SK-N-SH (cell line): ENCODE measurements around the gene AEBP2. TPM values are rescaled to one million over a fixed set of nuclear protein-coding genes. Genes with fewer than 3 reads are reported as not detected.

ENCODE experiments used
- CTCF ChIA-PET: fragments of 300-600, 350-600 bp; formaldehyde crosslinking; extraction: SDS; loops from one replicate; lab custom pipeline; 2021; lab: Yijun Ruan, JAX
- POLR2A ChIA-PET: fragments of 350-600 bp; sonication (Branson Sonifier 250); formaldehyde crosslinking; extraction: SDS; loops from one replicate; lab custom pipeline; 2020; ENCODE audit warnings: antibody characterized with exemption, inconsistent platforms; lab: Yijun Ruan, JAX
- DNase-seq: peaks from one replicate; pipeline ENCODE4 v3.0.0; 2012
- H2AFZ ChIP-seq: fragments of 200-600 bp; sonication (generic); 2 replicates; pipeline ENCODE4 v1.8.1; 2016; ENCODE audit warnings: antibody characterized with exemption, mild to moderate bottlenecking, low read depth
- H3F3A ChIP-seq: fragments of 200-600 bp; sonication (generic); replicated peaks from 2 replicates; pipeline ENCODE3; 2016; ENCODE audit warnings: antibody characterized with exemption, mild to moderate bottlenecking; ENCODE audit not compliant: insufficient read depth
- H3K27ac ChIP-seq, 2 experiments: fragments of 200-500 bp in 1 of 2; fragments of 200-600 bp in 1 of 2; sonication (Bioruptor generic) in 1 of 2; sonication (generic), shearing (Covaris generic) in 1 of 2; 2 replicates each; pipeline versions ENCODE4 v1.5.1 to v1.6.1; 2014 to 2016; ENCODE audit warnings: low read depth in 2 of 2, inconsistent platforms in 1 of 2, low read length in 1 of 2, mild to moderate bottlenecking in 1 of 2, mixed read lengths in 1 of 2
- H3K27me3 ChIP-seq: fragments of 200-600 bp; sonication (generic), shearing (Covaris generic); 2 replicates; pipeline ENCODE4 v1.6.1; 2016; ENCODE audit warnings: mixed run types; ENCODE audit not compliant: insufficient read depth
- H3K36me3 ChIP-seq, 2 experiments: fragments of 200-500 bp in 1 of 2; fragments of 200-600 bp in 1 of 2; sonication (Bioruptor generic) in 1 of 2; sonication (generic) in 1 of 2; replicated peaks in 1 of 2; 2 replicates each; pipeline versions ENCODE3 to v1.5.1; 2014 to 2016; ENCODE audit warnings: low read length in 1 of 2, mild to moderate bottlenecking in 1 of 2; ENCODE audit not compliant: insufficient read depth in 2 of 2, control insufficient read depth in 1 of 2
- H3K4me1 ChIP-seq, 2 experiments: fragments of 200-500 bp in 1 of 2; fragments of 200-600 bp in 1 of 2; sonication (Bioruptor generic) in 1 of 2; sonication (generic), shearing (Covaris generic) in 1 of 2; 2 replicates each; pipeline versions ENCODE4 v1.5.1 to v1.6.1; 2014 to 2016; ENCODE audit warnings: low read depth in 1 of 2, low read length in 1 of 2, mixed run types in 1 of 2; ENCODE audit not compliant: insufficient read depth in 2 of 2, control insufficient read depth in 1 of 2
- H3K4me2 ChIP-seq: fragments of 200-600 bp; sonication (generic), shearing (Covaris generic); 2 replicates; pipeline ENCODE4 v1.6.1; 2017; ENCODE audit warnings: mixed run types
- H3K4me3 ChIP-seq, 2 experiments: fragments of 200-500 bp in 1 of 2; fragments of 200-600 bp in 1 of 2; sonication (Bioruptor generic) in 1 of 2; sonication (generic), shearing (Covaris generic) in 1 of 2; 2 replicates each; pipeline versions ENCODE4 v1.5.1 to v1.8.1; 2014 to 2016; ENCODE audit warnings: low read depth in 2 of 2, inconsistent platforms in 1 of 2, low read length in 1 of 2, mild to moderate bottlenecking in 1 of 2, mixed read lengths in 1 of 2, moderate library complexity in 1 of 2
- H3K79me2 ChIP-seq: fragments of 200-600 bp; sonication (generic); 2 replicates; pipeline ENCODE4 v1.8.1; 2017; ENCODE audit warnings: mild to moderate bottlenecking; ENCODE audit not compliant: insufficient read depth
- H3K9ac ChIP-seq: fragments of 200-600 bp; sonication (generic); 2 replicates; pipeline ENCODE4 v1.6.1; 2017; ENCODE audit warnings: mixed run types
- H3K9me2 ChIP-seq: fragments of 200-600 bp; sonication (generic); 2 replicates; pipeline ENCODE4 v1.6.1; 2017; ENCODE audit warnings: mixed run types
- H3K9me3 ChIP-seq: fragments of 200-600 bp; sonication (generic); 2 replicates; pipeline ENCODE4 v1.6.1; 2017; ENCODE audit warnings: mixed run types, mild to moderate bottlenecking, moderate library complexity
- H4K20me1 ChIP-seq: fragments of 200-600 bp; sonication (generic); 2 replicates; pipeline ENCODE4 v1.6.1; 2017; ENCODE audit warnings: mild to moderate bottlenecking, mixed run types; ENCODE audit not compliant: insufficient read depth
- CHD2 ChIP-seq: fragments of 150-350 bp; IDR thresholded peaks from 2 replicates; pipeline ENCODE4 v1.6.1; 2018; ENCODE audit warnings: low read length; ENCODE audit not compliant: partially characterized antibody
- EP300 ChIP-seq, 2 experiments: IDR thresholded peaks; 2 replicates each; pipeline versions ENCODE4 v1.4.0 to v1.6.1; 2012; ENCODE audit warnings: borderline replicate concordance in 1 of 2, low read depth in 1 of 2, low read length in 1 of 2
- FOSL2 ChIP-seq: IDR thresholded peaks from 2 replicates; pipeline ENCODE4 v1.4.0; 2012; ENCODE audit warnings: low read depth, mild to moderate bottlenecking, moderate library complexity, borderline replicate concordance
- GABPA ChIP-seq: IDR thresholded peaks from 2 replicates; pipeline ENCODE4 v1.4.0; 2012; ENCODE audit warnings: low read depth, mild to moderate bottlenecking
- GATA2 ChIP-seq: sonication (generic); formaldehyde crosslinking; IDR thresholded peaks from 2 replicates; pipeline ENCODE4 v1.5.0; 2020; ENCODE audit warnings: mild to moderate bottlenecking, missing genetic modification reagents
- MEF2A ChIP-seq: IDR thresholded peaks from 2 replicates; pipeline ENCODE4 v1.4.0; 2012; ENCODE audit warnings: low read depth, borderline replicate concordance
- MXI1 ChIP-seq: IDR thresholded peaks from 2 replicates; pipeline ENCODE4 v1.6.1; 2012; ENCODE audit warnings: mild to moderate bottlenecking, low read depth, low read length, improper control_type of control experiment
- NFIC ChIP-seq: IDR thresholded peaks from 2 replicates; pipeline ENCODE4 v1.4.0; 2012; ENCODE audit warnings: borderline replicate concordance
- RXRA ChIP-seq: IDR thresholded peaks from 2 replicates; pipeline ENCODE4 v1.4.0; 2012; ENCODE audit warnings: low read depth, mild to moderate bottlenecking, borderline replicate concordance
- SIN3A ChIP-seq: IDR thresholded peaks from 2 replicates; pipeline ENCODE4 v1.6.1; 2012; ENCODE audit warnings: low read depth, mild to moderate bottlenecking, low read length, moderate library complexity, borderline replicate concordance
- TAF1 ChIP-seq: IDR thresholded peaks from 2 replicates; pipeline ENCODE4 v1.6.1; 2012; ENCODE audit warnings: low read depth, mild to moderate bottlenecking, low read length, moderate library complexity, borderline replicate concordance
- TCF12 ChIP-seq: IDR thresholded peaks from 2 replicates; pipeline ENCODE4 v1.4.0; 2012
- YY1 ChIP-seq: IDR thresholded peaks from 2 replicates; pipeline ENCODE4 v1.4.0; 2012; ENCODE audit warnings: low read depth, mild to moderate bottlenecking
- WGBS: methylation state at CpG from one replicate; pipeline ENCODE4 v1.1.6; 2017; ENCODE audit warnings: low lambda C conversion rate; 5-methylcytosine and 5-hydroxymethylcytosine counted together
- polyA plus RNA-seq, 3 experiments: library from polyadenylated mRNA; depleted of rRNA; stranded (reverse); fragments of >200 nt; gene quantifications; 2 replicates each; pipeline ENCODE4 v1.2.3, GENCODE V29; 2012
- TF ChIP-seq, protein P1 (sequence below): IDR thresholded peaks from 2 replicates; pipeline ENCODE4; 2012
- TF ChIP-seq, protein P2 (sequence below): IDR thresholded peaks from 2 replicates; pipeline ENCODE4 v1.4.0; 2012; ENCODE audit warnings: low read depth, borderline replicate concordance
- TF ChIP-seq, protein P3 (sequence below): fragments of 150-350 bp; IDR thresholded peaks from 2 replicates; pipeline ENCODE4 v1.6.1; 2017; ENCODE audit warnings: antibody characterized with exemption, low read length, low read depth, borderline replicate concordance
- TF ChIP-seq, protein P4 (sequence below): IDR thresholded peaks from 2 replicates; pipeline ENCODE4 v1.4.0; 2012; ENCODE audit warnings: low read depth, borderline replicate concordance
- TF ChIP-seq, protein P5 (sequence below): IDR thresholded peaks from 2 replicates; pipeline ENCODE4 v1.4.0; 2012; ENCODE audit warnings: low read depth

The AEBP2 gene
- polyA plus RNA-seq, 1 of the 3 experiments (the other 2 are of a cell fraction), result 10.4 TPM

DNA sequence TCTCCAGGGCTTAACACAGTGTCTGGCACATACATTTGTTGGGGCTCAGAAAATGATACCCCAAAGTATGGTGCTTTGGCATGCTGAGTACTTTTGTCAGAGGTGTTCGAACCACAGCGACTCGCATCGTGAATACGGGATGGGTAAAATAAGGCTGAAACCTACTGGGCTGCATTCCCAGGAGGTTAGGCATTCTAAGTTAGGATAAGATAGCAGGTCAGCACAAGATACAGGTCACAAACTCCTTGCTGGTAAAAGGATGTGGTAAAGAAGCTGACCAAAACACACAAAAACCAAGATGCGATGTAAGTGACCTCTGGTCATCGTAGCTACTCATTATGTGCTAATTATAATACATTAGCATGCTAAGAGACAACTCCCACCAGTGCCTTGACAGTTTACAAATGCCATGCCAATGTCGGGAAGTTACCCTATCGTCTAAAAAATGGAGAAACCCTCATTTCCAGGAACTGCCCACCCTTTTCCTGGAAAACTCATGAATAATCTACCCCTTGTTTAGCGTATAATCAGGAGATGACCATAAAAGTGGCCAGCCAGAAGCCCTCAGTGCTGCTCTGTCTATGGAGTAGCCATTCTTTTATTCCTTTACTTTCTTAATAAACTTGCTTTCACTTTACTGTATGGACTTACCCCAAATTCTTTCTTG is 3.3 kb upstream of the AEBP2 start:
- Histone ChIP-seq H2AFZ (no peak overlapping the region), H3K9me3 (no peaks in the 10 kb centered on the region), H3K36me3 (no peaks in the 10 kb centered on the region), H4K20me1 (peaks cover 4% of the 10 kb centered on the region), H3F3A (peaks cover 28% of the 10 kb centered on the region), H3K4me2 (no peak overlapping the region), H3K4me3 (no peak overlapping the region), H3K27ac (no peak overlapping the region), H3K4me1 (peaks cover 3 to 16% of the 10 kb centered on the region in 2 experiments; a peak in 3 of 4 replicates), H3K9ac (no peak overlapping the region), H3K27me3 (no peaks in the 10 kb centered on the region), H3K79me2 (peaks cover 12% of the 10 kb centered on the region), H3K9me2 (no peaks in the 10 kb centered on the region)
- POLR2A ChIA-PET, result no interaction called here
- DNase-seq, result no peak
- CTCF ChIA-PET, result interaction anchor here (1.4 kb wide), 1 partner anchor 13 kb away, joined by 3 read pairs; no protein-coding TSS in a partner anchor
- TF ChIP-seq RXRA (no peak), TAF1 (no peak), GABPA (no peak), GATA2 (no peak), MXI1 (no peak), FOSL2 (no peak), EP300 (IDR thresholded peaks at IDR 0.05; ENCODE audit: borderline replicate concordance in 1 of 2, low read depth in 1 of 2, low read length in 1 of 2) (no peak), CHD2 (no peak), YY1 (no peak), NFIC (no peak), MEF2A (no peak), TCF12 (no peak), SIN3A (no peak)
- TF ChIP-seq, protein P1, sequence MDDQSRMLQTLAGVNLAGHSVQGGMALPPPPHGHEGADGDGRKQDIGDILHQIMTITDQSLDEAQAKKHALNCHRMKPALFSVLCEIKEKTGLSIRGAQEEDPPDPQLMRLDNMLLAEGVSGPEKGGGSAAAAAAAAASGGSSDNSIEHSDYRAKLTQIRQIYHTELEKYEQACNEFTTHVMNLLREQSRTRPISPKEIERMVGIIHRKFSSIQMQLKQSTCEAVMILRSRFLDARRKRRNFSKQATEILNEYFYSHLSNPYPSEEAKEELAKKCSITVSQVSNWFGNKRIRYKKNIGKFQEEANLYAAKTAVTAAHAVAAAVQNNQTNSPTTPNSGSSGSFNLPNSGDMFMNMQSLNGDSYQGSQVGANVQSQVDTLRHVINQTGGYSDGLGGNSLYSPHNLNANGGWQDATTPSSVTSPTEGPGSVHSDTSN, result no peak
- TF ChIP-seq, protein P2, sequence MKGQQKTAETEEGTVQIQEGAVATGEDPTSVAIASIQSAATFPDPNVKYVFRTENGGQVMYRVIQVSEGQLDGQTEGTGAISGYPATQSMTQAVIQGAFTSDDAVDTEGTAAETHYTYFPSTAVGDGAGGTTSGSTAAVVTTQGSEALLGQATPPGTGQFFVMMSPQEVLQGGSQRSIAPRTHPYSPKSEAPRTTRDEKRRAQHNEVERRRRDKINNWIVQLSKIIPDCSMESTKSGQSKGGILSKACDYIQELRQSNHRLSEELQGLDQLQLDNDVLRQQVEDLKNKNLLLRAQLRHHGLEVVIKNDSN, result no peak
- TF ChIP-seq, protein P3, sequence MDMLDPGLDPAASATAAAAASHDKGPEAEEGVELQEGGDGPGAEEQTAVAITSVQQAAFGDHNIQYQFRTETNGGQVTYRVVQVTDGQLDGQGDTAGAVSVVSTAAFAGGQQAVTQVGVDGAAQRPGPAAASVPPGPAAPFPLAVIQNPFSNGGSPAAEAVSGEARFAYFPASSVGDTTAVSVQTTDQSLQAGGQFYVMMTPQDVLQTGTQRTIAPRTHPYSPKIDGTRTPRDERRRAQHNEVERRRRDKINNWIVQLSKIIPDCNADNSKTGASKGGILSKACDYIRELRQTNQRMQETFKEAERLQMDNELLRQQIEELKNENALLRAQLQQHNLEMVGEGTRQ, result no peak
- TF ChIP-seq, protein P4, sequence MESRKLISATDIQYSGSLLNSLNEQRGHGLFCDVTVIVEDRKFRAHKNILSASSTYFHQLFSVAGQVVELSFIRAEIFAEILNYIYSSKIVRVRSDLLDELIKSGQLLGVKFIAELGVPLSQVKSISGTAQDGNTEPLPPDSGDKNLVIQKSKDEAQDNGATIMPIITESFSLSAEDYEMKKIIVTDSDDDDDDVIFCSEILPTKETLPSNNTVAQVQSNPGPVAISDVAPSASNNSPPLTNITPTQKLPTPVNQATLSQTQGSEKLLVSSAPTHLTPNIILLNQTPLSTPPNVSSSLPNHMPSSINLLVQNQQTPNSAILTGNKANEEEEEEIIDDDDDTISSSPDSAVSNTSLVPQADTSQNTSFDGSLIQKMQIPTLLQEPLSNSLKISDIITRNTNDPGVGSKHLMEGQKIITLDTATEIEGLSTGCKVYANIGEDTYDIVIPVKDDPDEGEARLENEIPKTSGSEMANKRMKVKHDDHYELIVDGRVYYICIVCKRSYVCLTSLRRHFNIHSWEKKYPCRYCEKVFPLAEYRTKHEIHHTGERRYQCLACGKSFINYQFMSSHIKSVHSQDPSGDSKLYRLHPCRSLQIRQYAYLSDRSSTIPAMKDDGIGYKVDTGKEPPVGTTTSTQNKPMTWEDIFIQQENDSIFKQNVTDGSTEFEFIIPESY, result no peak
- TF ChIP-seq, protein P5, sequence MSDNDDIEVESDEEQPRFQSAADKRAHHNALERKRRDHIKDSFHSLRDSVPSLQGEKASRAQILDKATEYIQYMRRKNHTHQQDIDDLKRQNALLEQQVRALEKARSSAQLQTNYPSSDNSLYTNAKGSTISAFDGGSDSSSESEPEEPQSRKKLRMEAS, result no peak
- 94% methylated on average over 10 of the region's 10 CpGs for WGBS
